ENCODE measurements around the gene EPHX1.

EPHX1 gene

DNA sequence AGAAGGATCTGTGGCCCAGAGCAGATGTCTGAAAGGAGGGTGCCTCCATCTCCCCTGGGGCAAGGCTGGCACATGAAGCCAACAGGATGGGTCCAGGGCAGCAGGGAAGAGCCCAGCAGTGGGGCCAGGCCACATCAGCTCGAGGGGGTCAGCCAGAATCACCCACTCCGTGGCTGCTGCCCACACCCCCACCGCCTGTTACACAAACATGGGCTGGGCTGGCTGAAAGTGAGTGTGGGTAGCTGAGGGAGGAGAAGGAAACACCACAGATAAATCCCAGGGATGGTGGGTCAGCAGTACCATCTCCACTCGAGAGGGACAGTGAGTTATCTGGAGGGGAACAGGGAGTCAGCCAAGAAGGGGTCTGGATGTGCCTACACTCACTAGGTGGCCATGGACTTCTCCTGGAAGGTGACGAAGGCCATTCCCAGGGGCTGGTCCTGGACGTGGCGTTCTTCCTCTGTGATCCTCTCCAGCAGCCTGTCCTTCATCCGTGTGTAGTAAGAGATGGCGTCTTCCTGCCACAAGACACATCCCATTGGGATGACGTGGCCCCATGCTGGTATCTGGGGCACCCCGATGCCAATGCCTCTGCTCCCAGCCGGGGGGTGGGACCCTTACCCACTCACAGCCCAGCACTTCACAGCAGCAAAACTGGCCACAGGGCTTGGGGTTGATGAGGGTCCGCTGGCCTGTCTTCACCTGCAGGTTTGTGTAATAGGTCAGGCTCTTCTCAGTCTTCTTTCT, 52.1 kb downstream of the EPHX1 start:
- no peak for DNase-seq (ENCODE audit: low read depth)

DNA sequence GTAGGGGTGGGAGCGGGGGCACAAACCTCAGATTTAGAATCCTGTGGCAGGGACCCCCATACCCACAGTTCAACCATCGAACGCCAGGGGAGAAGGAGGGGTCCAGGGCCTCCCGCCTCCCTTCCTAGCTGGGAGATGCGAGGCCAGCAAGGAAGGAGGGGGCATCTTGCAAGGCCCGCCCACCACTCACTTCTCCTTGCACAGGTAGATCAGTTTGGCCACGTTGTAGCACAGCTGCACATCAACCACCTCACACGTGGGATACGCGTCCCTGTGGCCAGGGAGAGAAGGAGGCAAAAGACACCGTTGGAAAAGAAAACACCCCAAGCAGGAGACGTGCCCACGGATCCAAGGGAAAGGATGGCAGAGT, 52.6 kb downstream of the EPHX1 start:
- DNase-seq (ENCODE audit: low read depth) = no peak

DNA sequence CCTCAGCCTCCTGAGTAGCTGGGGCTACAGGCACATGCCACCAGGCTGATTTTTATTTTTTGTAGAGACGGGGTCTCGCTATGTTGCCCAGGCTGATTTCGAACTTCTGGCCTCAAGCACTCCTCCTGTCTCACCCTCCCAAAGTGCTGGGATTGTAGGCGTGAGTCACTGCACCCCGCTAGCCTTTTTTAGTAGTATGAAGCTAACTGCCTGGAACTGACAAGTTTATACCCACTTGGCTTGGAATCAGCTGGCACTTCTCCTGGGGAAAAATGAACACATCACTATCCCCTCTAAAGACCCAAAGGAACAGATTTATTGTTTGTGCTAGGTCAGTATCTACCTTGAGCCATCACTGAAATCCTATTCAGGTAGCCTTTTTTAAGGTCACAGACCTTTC, 53.2 kb downstream of the EPHX1 start:
- DNase-seq (ENCODE audit: low read depth) = no peak

DNA sequence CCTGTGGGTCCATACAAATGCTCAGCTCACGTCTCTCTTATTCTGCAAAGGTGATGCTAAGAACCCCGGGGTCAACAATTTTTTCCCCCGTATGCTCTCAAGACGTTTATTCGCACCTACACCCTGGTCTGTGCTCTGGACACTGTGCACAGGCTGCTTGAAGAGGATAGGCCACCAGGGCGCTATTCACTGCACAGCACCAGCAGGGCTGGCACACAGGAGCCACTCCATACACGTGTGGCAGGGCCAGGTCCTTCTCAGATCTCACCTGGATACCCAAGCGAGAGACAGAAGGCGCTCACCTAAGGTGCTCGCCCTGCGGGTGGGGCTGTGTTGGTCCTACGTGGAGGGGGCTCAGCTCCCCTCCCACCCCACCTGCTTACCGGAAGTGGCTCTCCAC, 55.6 kb downstream of the EPHX1 start:
- DNase-seq (ENCODE audit: low read depth) = no peak

DNA sequence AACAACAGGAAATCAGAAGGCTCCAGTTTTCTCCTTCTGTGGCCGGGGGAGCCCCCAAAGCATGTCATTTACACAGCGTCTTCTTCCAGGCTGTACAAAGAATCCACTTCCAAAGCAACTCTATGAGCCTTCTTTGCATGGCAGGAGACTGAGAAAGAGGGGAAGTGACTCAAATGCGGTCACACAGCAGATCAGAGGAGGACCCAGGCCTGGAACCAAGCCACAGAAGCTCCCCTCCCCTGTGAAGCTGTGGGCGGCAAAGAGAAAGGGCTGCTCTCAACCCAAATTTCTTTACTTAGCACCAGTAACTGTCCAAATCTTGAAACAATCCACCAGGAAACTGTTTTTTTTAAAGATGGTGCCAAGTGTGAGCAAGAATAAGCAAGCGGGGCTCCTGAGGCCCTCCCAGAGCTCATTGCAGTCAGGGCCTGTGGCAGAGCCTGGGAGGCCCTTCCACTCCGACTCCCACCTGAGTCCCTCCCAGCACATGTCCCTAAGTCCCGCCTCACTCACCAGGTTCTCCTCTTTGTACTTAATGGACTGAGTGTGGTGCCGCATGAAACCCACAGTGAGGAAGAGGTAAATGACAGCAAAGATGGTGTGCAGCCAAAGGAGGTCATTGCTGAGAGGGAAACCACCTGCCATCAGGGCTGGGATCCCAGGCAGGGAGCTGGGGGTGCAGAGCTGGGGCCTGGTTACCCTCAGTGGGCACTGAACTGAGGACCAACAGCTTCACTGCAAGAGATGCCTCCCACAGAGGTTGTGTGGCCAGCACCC, 56.3 kb downstream of the EPHX1 start:
- DNase-seq (ENCODE audit: low read depth) = no peak

DNA sequence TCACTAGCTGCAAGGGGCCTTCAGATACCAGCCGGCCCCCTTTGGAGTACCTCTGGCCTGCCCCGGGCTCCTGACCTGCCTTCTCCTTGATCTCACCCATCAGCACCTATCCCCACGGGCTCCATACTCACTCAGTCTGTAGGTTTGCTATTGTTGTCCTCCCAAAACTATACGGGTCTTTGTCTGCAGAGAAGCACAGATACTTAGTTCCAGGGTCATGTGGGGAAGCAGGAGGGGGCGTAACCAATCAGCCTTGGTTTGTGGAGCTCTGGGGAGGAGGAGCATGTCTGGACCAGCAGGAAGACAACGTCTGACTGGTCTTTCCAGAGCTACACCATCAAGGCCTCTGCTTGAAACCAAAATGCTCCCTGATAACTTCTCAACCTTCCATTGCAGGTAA, 57.1 kb downstream of the EPHX1 start:
- DNase-seq (ENCODE audit: low read depth) = no peak

DNA sequence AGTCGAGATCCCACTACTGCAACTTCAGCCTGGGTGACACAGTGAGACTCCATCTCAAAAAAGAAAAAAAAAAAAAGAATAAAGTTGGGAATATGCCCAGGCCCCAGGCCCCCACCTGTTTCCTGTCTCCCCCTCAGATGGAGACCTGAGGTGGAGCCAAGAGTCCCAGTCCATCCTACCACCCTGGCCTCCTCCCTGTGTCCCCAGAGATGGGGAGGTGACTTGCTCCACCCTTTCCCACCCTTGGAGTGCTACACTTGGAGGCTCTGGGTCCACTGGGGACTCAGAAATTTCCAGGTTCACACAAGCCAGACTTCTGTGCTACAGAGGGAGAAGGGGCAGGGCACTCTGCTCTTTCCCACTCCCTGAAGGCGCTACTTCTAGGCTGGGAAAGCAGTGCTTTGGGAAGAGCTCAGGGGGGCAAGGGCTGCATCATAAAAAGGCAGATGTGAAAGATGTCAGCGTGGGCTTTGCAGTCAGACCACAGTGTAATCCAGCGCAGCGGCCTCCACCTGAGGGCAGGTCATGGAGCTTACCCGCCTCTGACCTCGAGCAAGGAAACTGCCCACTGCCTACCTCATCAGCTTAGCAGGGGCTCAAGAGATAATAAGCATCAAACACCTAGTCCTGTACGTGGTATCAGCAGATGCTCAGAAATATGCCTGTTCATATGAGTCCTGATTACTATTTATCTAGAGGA, 58.9 kb downstream of the EPHX1 start:
- DNase-seq (ENCODE audit: low read depth) = no peak

DNA sequence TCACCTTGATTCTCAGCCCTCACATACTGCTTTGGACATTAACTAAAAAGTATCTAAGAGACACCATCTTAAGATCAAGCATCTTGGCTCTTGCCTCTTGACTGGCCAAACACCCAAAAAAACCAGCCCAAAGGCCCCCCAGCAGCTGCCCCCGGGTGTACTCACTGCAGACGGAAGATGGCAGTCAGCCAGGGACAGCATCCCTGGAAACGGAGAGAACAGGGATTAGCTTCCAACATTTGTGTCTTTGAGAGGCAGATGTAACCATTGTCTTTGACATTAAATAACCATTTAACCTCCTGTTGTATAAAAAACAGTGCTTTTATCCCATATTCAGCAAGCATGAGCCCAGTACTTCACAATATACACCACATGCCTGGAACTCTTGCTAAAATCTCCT, 61.0 kb downstream of the EPHX1 start:
- DNase-seq (ENCODE audit: low read depth) = no peak

DNA sequence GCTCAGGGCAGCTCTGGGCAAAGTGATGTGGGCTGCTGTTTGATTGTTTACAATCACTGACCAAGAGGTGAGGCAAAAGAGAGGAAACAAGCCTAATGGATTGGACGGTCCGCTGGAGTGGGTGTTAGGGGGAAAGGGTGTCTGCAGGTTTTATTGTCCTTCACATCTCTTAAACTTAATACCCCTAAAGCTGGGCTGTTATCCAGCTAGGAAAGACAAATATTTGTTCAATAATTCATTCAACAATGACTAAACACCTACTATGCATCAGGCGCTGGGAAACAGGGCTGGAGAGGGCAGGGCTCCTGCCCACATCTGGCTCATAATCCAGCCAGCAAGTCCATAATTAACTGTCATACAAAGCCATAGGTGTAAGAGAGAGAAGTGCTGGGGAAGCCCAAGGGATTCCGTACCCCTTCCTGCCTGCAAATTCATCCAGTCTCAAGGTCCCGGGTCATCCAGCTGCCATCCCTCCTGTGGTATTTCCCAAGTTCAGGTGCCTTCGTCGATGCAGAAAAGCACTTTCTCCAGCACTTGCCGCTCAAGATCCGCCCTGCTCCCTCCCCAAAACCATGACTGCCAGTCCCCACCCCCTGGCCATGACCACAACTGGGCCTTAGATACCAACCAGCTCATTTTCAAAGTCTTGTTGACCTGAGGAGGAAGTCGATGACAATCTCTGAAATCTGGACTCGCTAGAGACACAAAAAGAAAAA, 61.6 kb downstream of the EPHX1 start:
- DNase-seq (ENCODE audit: low read depth) = no peak

- no peak for DNase-seq (ENCODE audit: low read depth)
Measured at GRCh38 chr1:225872075-225872430, 62.1 kb downstream of the EPHX1 start.

DNA sequence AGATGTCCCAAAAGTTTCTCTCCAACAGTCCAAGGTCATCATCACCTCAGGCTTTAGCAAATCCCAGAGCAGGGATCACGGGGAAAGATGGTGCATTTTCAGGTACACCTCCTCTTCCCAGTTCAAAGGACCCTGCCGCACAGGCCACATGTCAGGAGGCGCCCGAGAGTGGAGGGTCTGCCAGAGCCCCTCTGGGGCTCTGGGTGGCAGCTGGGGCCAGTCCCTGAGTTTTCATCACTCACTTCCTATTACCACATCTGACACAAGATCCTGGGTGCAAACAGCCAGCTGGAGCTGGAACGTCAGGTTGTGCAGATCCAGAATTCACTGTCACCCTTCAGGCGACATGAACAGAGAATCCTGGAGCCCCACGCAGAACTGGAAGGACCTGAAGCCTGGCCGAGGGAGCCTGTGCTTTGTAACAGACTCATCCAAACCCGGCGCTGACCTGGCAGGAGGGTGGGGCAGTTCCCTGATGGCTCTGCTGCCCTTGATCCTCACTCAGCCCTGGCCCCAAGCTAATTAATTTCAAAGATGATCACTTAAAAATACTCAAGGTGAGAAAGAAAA, 63.4 kb downstream of the EPHX1 start:
- no peak for DNase-seq (ENCODE audit: low read depth)

DNA sequence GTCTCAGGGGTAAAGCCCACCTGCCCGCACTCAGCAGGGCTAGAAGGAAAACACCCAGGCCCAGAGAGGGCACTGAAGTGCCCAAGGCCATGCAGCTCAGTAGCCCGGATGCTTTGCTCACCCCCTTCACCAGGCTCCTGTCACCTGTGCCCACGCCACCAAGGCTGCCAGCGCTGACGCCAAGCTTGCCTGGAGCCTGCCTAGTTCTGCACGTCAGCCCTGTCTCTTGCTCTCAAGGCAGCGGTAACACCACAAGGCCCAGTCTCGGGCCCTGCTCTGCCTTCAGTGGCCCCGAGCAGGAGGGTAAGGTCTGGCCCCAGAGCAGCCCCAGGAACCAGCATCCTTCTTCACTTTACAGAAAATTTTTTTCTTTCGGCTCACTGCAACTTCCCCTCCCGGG, 64.5 kb downstream of the EPHX1 start:
- no peak for DNase-seq (ENCODE audit: low read depth)

GRCh38 chr1:225875044-225875815, 65.3 kb downstream of the EPHX1 start:
- no peak for DNase-seq (ENCODE audit: low read depth)

DNA sequence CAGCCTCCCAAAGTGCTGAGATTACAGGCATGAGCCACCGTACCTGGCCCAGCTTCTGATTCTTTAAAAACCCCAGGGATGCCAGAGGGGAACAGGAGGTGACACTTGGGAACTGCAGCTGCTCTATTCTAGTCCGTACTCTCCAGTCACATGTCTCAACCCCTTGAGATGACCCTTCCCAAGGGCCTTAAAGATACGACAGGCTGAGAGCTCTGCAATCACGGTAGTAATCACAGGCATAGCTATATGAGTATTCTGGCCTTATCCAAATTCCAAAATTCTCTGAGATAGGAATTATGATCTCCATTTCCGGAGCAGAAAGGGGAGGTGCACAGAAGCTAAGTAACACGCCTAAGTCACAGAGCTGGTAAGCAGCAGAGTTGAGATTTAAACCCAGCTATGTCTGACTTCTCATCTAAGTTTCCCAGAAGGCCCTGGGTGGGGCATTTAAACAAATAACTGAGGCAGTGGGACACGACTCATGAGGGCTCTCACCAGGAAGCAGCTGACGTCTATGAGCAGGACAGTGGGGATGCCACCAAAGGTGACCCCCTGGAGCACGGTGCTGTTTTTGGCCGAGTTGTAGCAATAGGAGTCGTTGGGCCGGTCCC, 67.1 kb downstream of the EPHX1 start:
- DNase-seq (ENCODE audit: low read depth) = no peak

GRCh38 chr1:225877580-225877979, 67.7 kb downstream of the EPHX1 start:
- DNase-seq (ENCODE audit: low read depth) = no peak

DNA sequence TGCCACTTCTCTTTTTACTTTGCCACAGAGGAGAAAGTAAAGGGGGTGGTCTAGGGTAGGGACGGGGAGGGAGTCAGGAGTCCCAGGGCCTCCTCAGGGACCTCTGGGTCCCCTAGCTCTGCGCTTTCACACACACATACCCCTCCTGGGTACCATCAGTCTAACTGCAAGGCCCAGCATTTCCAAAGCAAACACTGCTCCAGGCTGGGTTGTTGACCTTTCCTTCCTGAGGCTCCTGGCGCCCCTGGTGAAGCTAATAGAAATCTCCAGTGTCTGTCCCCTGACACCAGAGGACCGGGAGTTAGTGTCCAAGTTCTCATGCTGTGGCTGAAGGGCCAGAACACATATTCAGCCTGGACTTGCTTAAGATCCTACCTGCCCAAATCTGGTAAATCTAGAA, 68.4 kb downstream of the EPHX1 start:
- DNase-seq (ENCODE audit: low read depth) = no peak

DNA sequence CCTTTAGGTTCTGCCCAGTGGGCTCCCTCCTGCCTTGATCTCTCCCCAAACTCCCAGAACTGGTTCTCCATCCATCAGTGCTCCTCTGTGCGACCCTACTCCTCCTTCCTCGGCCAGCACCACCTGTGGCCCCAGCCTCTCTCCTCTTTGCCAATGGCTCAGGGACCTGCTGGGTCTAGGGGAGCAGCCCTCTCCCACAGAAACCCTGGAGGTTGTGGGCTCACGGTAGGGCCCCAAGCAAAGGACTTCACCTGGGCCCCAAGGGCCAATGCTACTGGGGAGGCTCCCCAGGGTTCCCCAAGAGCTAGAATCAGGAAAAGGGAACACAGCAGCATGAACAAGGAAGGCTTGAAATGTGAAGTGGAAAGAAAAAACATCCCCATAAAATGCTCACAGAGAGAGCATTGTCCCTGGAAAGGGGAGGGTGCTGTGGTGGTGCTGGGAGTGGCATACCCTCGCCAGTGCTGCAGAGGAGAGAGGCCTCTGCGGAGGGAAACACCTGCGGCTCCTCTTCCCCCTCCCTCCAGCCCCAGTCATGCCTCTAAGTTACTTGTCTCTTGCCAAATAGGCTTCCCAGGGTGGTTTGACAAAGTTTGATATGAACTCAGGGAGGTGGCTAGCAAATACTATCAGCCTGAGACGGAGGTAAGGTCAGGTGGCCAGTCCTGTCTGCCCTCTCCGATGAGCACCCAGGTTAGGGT, 69.7 kb downstream of the EPHX1 start:
- no peak for DNase-seq (ENCODE audit: low read depth)

GRCh38 chr1:225880222-225880588, 70.3 kb downstream of the EPHX1 start:
- no peak for DNase-seq (ENCODE audit: low read depth)

DNA sequence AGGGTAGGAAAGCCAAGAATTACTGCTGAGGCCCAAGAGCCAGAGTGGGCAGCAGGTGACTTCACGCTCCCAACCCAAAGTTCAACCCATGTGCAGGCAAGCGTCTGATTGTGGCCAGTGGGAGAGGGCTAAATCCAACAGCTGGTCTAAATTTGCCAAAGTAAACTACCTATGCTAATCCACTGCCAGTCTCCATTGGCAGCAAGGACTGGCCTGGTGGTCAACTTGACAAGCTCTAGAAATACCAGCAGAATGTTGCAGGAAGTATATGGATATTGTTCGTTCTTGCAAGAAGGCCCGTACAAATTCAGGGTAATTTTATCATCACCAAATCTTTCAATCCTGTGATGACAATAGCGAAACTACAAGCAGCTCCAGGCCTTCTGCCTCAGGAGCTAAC, 70.7 kb downstream of the EPHX1 start:
- no peak for DNase-seq (ENCODE audit: low read depth)
